Measurements from ENCODE around the gene ADCY9. TPM values are rescaled to one million over a fixed set of nuclear protein-coding genes. Genes with fewer than 3 reads are reported as not detected.
"Not testable (repeated sequence)": the region's sequence is repeated elsewhere in the genome, so short reads cannot be mapped to it uniquely, and the experiment has no call there.

The ADCY9 gene
- total RNA-seq, 1 experiment from 2014 or later: 11.5 TPM

DNA sequence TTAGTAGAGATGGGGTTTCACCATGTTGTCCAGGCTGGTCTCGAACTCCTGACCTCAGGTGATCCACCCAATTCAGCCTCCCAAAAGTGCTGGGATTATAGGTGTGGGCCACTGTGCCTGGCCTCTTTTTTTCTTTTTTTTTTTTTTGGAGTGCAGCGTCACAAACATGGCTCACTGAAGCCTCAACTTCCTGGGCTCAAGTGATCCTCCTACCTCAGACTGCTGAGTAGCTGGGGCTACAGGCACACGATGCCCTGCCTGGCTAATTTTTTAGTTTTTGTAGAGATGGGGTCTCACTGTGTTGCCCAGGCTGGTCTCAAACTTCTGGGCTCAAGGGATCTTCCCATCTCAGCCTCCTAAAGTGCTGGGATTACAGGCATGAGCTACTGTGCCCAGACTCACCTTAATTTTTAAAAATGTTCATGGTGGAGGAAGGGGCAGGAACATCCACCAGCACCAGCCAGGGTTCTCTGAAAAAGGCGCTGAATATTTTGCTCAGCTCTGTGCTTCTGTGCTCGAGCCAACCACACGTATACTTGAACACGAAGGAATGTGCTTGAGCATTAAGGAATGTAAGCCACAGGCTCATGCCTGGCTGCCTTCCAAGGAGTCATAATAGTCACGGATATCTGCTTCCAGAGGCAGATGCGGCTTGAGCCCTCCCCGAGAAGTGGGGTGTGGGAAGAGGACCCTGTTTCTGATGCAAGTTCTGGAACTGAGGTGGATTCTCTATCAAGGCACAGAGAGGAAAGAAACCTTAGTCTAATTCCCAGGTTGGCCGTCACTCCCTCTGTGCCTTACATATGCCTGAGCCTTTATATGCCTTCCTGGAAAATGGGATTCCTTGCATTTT is 170.3 kb downstream of the ADCY9 start:
- no peak overlapping the region for H3K4me3 Mint-ChIP-seq
- CTCF ChIA-PET: no interaction called here
- POLR2A ChIA-PET: no interaction called here
- H3K4me1 Mint-ChIP-seq: no peaks in the 10 kb centered on the region
- H3K27me3 Mint-ChIP-seq (ENCODE audit: low read depth): 0 out of 2 replicates have a peak, but pooled peaks cover 2% of the 10 kb centered on the region
- no peak overlapping the region for H3K27ac Mint-ChIP-seq
- TF ChIP-seq, protein P1, sequence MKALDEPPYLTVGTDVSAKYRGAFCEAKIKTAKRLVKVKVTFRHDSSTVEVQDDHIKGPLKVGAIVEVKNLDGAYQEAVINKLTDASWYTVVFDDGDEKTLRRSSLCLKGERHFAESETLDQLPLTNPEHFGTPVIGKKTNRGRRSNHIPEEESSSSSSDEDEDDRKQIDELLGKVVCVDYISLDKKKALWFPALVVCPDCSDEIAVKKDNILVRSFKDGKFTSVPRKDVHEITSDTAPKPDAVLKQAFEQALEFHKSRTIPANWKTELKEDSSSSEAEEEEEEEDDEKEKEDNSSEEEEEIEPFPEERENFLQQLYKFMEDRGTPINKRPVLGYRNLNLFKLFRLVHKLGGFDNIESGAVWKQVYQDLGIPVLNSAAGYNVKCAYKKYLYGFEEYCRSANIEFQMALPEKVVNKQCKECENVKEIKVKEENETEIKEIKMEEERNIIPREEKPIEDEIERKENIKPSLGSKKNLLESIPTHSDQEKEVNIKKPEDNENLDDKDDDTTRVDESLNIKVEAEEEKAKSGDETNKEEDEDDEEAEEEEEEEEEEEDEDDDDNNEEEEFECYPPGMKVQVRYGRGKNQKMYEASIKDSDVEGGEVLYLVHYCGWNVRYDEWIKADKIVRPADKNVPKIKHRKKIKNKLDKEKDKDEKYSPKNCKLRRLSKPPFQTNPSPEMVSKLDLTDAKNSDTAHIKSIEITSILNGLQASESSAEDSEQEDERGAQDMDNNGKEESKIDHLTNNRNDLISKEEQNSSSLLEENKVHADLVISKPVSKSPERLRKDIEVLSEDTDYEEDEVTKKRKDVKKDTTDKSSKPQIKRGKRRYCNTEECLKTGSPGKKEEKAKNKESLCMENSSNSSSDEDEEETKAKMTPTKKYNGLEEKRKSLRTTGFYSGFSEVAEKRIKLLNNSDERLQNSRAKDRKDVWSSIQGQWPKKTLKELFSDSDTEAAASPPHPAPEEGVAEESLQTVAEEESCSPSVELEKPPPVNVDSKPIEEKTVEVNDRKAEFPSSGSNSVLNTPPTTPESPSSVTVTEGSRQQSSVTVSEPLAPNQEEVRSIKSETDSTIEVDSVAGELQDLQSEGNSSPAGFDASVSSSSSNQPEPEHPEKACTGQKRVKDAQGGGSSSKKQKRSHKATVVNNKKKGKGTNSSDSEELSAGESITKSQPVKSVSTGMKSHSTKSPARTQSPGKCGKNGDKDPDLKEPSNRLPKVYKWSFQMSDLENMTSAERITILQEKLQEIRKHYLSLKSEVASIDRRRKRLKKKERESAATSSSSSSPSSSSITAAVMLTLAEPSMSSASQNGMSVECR (CRISPR knock-in tag; IDR thresholded peaks at IDR 0.05; ENCODE audit: borderline replicate concordance): no peak
- TF ChIP-seq, protein P2, sequence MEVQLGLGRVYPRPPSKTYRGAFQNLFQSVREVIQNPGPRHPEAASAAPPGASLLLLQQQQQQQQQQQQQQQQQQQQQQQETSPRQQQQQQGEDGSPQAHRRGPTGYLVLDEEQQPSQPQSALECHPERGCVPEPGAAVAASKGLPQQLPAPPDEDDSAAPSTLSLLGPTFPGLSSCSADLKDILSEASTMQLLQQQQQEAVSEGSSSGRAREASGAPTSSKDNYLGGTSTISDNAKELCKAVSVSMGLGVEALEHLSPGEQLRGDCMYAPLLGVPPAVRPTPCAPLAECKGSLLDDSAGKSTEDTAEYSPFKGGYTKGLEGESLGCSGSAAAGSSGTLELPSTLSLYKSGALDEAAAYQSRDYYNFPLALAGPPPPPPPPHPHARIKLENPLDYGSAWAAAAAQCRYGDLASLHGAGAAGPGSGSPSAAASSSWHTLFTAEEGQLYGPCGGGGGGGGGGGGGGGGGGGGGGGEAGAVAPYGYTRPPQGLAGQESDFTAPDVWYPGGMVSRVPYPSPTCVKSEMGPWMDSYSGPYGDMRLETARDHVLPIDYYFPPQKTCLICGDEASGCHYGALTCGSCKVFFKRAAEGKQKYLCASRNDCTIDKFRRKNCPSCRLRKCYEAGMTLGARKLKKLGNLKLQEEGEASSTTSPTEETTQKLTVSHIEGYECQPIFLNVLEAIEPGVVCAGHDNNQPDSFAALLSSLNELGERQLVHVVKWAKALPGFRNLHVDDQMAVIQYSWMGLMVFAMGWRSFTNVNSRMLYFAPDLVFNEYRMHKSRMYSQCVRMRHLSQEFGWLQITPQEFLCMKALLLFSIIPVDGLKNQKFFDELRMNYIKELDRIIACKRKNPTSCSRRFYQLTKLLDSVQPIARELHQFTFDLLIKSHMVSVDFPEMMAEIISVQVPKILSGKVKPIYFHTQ (CRISPR knock-in tag; IDR thresholded peaks at IDR 0.05): no peak
- TF ChIP-seq ZNF532 (CRISPR knock-in tag; IDR thresholded peaks at IDR 0.05; ENCODE audit: borderline replicate concordance) (no peak), FOXP4 (CRISPR knock-in tag; IDR thresholded peaks at IDR 0.05) (no peak), KAT7 (CRISPR knock-in tag; IDR thresholded peaks at IDR 0.05; ENCODE audit: borderline replicate concordance) (no peak), ELF4 (CRISPR knock-in tag; IDR thresholded peaks at IDR 0.05; ENCODE audit: low read depth) (no peak), RORB (CRISPR knock-in tag; IDR thresholded peaks at IDR 0.05) (no peak), CREB1 (CRISPR knock-in tag; IDR thresholded peaks at IDR 0.05) (no peak), ZNF317 (CRISPR knock-in tag; IDR thresholded peaks at IDR 0.05; ENCODE audit: borderline replicate concordance, low read depth) (no peak), CREM (CRISPR knock-in tag; IDR thresholded peaks at IDR 0.05) (no peak), RELA (CRISPR knock-in tag; IDR thresholded peaks at IDR 0.05; ENCODE audit: borderline replicate concordance) (no peak)
- TF ChIP-seq, protein P3, sequence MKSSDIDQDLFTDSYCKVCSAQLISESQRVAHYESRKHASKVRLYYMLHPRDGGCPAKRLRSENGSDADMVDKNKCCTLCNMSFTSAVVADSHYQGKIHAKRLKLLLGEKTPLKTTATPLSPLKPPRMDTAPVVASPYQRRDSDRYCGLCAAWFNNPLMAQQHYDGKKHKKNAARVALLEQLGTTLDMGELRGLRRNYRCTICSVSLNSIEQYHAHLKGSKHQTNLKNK (CRISPR knock-in tag; IDR thresholded peaks at IDR 0.05): no peak
- TF ChIP-seq, protein P4, sequence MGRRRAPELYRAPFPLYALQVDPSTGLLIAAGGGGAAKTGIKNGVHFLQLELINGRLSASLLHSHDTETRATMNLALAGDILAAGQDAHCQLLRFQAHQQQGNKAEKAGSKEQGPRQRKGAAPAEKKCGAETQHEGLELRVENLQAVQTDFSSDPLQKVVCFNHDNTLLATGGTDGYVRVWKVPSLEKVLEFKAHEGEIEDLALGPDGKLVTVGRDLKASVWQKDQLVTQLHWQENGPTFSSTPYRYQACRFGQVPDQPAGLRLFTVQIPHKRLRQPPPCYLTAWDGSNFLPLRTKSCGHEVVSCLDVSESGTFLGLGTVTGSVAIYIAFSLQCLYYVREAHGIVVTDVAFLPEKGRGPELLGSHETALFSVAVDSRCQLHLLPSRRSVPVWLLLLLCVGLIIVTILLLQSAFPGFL (CRISPR knock-in tag; IDR thresholded peaks at IDR 0.05; ENCODE audit: borderline replicate concordance): no peak
- H3K36me3 Mint-ChIP-seq: peaks cover 9% of the 10 kb centered on the region
- ATAC-seq (0 out of 2 replicates have a peak, but pooled peaks have one; percentile 22), DNase-seq (ENCODE audit: low spot score) (no peak)
- peaks cover 18% of the 10 kb centered on the region for H3K9me3 Mint-ChIP-seq

GRCh38 chr16:3944457-3944856 is 171.8 kb downstream of the ADCY9 start:
- H3K27me3 Mint-ChIP-seq (ENCODE audit: low read depth); H3K36me3 Mint-ChIP-seq; POLR2A ChIA-PET; DNase-seq (ENCODE audit: low spot score); H3K4me3 Mint-ChIP-seq; CTCF ChIA-PET; ATAC-seq; H3K4me1 Mint-ChIP-seq; H3K27ac Mint-ChIP-seq: not testable (repeated sequence)
- H3K9me3 Mint-ChIP-seq: peaks cover 18% of the 10 kb centered on the region

DNA sequence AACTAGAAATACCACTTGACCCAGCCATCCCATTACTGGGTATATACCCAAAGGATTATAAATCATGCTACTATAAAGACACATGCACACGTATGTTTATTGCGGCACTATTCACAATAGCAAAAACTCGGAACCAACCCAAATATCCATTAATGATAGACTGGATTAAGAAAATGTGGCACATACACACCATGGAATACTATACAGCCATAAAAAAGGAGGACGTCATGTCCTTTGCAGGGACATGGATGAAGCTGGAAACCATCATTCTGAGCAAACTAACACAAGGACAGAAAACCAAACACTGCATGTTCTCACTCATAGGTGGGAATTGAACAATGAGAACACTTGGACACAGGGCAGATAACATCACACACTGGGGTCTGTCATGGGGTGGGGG is 174.1 kb downstream of the ADCY9 start:
- H3K36me3 Mint-ChIP-seq; H3K4me1 Mint-ChIP-seq; H3K27ac Mint-ChIP-seq; POLR2A ChIA-PET; H3K4me3 Mint-ChIP-seq; ATAC-seq; H3K27me3 Mint-ChIP-seq (ENCODE audit: low read depth); DNase-seq (ENCODE audit: low spot score); CTCF ChIA-PET: not testable (repeated sequence)
- H3K9me3 Mint-ChIP-seq: peaks cover 18% of the 10 kb centered on the region
